ENCODE measurements around the gene COPS6.

COPS6 gene

DNA sequence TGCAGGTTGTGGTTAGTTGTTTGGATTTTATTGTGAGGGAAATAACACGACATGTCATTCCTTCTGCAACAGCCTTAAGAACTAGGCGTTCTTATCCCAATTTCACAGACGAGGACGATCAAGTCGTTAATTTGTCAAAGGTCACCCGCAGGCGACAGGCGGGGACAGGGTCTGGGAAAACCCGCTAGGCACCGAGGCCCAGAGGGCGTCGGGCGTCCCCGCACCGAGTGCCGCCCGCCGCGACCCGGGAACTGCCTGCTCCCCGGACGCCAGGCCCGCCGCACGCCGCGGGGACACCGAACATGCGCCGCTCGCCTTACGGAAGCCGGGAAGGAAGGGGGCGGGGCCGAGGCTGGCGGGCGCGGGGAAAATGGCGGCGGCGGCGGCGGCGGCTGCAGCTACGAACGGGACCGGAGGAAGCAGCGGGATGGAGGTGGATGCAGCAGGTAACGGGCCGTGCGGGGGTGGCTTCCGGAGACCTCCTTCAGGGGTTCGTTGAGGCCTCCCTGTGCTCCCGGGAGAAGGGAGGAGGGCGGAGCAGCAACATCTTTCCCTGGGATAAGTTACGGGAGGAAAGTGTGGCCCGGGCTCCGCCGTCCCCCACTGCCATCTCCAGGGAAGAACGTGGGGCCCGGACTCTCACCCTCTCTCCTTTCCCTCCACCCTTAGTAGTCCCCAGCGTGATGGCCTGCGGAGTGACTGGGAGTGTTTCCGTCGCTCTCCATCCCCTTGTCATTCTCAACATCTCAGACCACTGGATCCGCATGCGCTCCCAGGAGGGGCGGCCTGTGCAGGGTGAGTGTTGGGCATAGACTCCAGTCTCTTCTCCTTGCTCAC, at the start of gene COPS6:
TSS of gene COPS6 (plus strand) at position 349 of the 837 bp plus-strand sequence. CDS start at position 371, 22 bp downstream.
- DNase-seq = peak; percentile 86

DNA sequence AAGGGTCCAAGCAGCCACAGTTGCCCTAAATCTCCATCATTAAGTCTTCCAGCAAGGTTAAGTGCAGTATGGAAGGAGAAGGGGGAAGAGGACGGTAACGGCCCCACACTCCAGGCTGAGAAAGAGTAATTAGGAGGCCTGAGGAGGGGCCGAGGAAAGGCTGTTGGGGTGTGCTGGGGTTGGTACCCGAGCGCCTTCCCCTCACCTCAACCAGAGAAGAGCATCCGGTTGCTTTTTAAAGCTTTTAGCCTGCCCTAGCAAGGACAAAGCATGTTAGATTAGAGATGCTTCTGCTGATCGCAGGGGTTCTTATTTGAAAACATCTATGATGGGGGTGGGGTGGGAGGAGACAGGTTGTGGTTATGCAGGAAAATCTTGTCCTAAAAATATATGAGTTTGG, 48.2 kb upstream of the COPS6 start:
- DNase-seq = no peak

DNA sequence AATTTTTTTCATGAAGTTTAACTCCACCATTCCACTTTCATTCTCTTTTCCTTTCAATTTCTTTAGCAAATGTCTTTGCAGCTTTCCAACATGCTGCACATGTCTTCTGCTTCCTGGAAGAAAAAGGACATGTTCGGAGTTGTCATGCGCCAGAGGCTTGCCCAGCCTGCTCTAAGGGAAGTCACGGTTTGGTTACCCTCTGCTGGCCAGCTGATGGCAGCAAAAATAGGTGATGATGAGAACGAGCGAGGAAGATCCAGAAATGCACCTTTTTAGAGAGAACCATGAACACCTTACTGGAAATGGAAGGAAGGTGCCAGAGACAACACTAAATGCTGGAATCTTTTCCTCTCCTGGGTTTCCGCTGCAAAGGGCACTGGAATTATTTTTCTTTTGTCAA, 44.1 kb upstream of the COPS6 start:
- no peak for DNase-seq

DNA sequence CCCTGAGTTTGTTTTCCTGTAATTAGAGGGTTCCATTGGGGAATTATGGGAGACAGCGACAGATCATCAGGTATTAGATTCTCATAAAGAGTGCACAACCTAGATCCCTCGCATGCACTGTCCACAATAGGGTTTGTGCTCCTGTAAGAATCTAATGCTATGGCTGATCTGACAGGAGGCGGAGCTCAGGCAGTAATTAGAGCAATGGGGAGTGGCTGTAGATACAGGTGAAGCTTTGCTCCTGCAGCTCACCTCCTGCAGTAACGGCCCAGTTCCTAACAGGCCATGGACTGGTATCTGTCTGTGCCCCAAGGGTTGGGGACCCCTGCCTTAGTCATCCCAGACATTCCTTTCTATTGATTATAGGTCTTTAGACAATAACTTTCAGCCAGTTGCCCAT, 40.1 kb upstream of the COPS6 start:
- no peak for DNase-seq

DNA sequence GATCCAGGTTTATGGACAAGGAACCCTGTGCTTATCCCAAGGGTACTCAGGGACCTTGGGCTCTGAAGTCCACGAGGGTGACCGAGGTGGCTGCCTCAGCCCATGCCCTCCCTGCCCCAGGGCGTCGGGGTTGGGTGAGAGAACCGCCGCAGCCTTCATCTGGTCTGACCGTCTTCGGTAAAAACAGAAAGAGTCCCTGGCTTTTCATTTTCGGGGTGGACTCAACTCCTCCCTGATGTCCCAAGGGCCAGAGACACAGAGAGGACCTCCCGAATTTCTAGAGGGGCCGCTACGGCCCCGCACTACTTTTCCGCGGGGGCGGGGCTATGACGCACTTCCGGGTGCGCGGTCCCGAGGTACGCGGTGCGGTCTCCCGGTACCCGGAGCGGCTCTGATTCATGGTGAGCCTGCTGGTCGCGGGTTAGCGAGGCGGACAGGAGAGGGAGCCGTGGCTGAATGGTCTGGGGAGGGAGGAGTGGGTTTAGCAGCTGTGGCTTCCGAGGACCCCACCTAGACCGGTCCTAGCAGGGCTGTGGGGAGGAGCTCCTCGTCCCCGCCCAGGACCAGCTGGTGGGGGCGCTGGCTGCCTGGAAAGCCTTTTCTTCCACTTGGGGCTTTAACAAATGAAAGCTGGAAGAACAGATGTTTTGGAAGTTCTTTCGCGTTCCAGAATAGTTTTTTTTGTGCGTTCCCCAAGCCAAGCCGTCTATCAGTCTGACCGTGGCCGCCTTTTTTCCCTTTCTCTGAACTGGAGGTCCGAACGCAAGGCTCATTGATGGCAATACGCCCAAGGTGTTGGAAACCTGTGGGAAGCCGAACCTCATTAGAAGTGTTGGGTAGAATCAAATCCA, 39.1 kb upstream of the COPS6 start, which contains the start of gene ZSCAN21:
TSS of gene ZSCAN21 (plus strand) at position 334 of the 851 bp plus-strand sequence. CDS start 7,233 bp downstream, outside the sequence.
- DNase-seq = peak; percentile 93

DNA sequence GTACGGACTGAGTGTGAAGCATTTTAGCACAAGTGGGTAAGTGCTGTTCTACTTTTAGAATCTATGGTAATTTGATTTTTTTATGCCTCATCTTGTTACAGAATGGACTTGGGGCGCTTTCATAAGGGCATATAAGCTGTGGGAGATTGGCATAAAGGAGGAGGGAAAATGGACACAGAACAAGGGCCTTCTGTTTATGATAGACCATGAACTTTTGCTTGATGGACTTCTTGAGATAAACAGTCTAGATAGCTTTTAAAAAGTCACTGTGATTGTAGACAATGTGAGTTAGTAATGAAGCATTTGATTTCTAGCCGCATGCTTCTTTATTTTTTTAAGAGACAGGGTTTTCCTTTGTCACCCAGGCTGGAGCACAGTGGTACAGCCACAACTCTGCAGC, 37.2 kb upstream of the COPS6 start:
- no peak for DNase-seq

DNA sequence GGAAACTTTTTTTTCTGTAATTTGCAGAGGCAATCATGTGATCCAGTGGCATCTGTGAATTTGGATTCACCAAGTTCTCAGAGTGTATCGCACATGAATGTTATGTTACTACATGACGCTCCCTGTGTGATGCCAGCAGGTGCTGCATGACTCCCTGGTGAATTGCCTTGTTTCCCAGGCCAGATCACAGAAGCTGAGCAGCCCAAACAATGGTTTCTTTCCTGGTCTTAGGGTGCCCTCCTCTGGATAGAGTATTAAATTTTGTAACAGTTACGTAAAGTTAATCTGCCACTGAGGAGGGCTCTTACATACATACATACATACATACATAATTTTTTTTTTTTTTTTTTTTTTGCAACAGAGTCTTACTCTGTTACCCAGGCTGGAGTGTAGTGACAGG, 35.6 kb upstream of the COPS6 start:
- peak; percentile 75 for DNase-seq

DNA sequence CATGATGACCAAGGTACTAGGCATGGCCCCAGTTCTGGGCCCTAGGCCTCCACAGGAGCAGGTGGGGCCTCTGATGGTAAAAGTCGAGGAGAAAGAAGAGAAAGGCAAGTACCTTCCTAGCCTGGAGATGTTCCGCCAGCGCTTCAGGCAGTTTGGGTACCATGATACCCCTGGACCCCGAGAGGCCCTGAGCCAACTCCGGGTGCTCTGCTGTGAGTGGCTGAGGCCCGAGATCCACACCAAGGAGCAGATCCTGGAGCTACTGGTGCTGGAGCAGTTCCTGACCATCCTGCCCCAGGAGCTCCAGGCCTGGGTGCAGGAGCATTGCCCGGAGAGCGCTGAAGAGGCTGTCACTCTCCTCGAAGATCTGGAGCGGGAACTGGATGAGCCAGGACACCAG, 31.8 kb upstream of the COPS6 start:
- no peak for DNase-seq

DNA sequence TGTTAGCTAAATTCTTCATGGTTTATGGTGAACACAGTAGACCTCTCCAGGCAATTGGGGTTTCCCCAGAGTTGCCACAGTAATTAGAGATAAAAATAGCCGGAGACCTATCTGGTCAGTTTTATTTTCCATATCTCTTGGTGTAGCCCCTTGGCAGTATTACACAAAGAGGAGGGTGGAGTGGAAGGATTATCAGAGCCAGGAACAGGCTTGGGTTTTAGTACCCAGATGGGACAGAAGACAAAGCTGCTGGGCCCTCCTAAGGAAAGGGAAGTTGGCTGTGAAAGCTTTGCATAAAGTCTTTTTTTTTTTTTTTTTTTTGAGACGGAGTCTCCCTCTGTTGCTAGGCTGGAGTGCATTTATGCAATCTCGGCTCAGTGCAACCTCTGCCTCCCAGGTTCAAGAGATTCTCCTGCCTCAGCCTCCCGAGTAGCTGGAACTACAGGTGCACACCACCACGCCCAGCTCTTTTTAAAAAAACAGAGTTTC, 29.5 kb upstream of the COPS6 start:
- no peak for DNase-seq

DNA sequence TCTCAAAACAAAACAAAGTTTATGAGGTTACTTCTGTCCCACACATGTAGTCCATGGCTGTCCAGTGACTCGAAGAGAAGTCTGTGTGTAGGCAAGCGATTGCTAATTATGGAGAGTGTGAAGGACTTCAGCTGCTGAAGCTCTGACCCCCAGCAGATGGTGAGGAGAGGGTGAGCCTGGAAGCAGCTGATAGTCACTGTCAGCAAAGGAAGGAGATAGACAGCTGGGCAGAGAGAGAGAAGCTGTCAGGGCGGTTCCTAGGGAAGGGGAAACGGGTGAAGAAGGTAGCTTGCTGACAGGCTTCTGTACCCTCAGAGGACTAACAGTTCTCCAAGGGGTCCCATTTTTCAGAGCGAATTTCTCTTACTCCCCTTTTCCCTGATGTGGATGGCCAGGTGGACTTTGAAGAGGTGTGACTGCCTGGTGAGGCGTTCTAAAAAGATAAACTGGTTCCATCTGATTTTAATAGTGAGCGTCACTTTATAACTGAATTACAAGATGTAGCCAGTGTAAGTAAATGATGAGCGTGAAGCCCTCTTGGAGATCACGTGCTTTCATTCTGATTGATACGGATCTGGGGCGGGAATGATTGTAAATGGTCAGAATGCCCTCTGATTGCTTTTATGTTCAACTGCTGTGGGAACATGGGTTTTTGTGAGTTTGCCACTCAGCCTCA, 27.1 kb upstream of the COPS6 start:
- DNase-seq = no peak

DNA sequence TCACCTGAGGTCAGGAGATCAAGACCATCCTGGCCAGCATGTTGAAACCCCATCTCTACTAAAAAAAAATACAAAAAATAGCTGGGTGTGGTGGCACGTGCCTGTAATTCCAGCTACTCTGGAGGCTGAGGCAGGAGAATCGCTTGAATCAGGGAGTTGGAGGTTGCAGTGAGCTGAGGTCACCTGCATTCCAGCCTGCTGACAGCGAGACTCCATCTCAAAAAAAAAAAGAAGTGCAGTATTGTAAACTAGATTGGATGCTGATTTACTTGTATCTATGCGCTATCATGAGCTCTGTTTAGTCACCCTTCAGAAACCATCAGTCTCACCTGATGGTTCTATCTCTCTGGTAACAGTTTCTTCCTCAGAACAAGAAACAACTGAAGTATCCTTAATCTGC, 25.4 kb upstream of the COPS6 start:
- DNase-seq = no peak

DNA sequence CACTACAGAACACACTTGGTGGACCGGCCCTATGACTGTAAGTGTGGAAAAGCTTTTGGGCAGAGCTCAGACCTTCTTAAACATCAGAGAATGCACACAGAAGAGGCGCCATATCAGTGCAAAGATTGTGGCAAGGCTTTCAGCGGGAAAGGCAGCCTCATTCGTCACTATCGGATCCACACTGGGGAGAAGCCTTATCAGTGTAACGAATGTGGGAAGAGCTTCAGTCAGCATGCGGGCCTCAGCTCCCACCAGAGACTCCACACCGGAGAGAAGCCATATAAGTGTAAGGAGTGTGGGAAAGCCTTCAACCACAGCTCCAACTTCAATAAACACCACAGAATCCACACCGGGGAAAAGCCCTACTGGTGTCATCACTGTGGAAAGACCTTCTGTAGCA, 24.6 kb upstream of the COPS6 start:
- no peak for DNase-seq

DNA sequence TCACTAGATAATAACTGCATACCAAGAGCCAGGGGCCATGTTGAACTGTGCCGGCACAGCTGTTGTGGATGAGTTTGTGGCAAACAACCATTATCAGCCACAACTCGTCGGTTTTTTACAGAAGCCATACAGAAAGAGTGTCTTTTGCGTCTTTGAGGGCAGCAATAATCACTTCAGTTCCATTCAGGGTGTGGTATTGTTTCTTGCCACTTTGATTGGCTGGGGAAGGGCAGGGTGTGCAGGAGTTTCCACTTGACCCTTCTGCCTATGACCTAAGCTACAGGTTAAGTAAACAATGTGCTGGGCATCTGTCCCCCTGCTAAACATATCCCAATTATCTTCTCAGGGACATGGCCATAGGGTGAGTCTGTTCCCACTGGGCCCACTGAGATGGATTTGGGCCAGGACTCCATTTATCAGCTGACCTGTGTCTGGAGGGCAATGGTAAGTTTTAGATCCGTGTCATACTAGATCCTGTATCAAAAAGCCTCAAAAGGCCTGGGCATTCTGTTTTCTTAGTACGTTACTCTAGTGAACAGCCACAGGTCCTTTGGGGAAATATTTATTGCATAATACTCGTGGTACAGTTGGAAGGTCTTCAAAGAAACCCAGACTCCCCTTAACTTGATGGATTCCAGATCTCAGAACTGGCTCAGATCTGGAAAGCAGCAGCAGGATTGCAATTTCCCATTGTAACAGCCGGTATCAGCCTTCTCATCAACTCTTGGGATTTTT, 23.1 kb upstream of the COPS6 start:
- DNase-seq = no peak

DNA sequence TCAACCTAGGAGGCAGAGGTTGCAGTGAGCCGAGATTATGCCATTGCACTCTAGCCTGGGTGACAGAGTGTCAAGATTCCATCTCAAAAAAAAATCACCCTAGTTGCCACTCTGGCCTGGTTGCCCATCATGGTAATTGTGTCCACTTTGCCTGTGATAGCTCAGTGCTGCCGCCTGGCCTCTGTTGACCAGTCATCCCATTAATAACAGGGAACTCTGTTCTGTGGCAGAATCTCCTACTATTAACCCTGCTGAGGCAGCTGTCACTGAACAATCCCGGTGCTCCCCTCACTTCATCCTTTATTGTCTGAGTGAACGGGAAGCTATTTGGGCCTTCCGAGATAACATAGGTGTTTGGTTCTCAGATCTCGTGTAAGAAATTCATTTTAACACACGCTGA, 21.8 kb upstream of the COPS6 start:
- DNase-seq = no peak

DNA sequence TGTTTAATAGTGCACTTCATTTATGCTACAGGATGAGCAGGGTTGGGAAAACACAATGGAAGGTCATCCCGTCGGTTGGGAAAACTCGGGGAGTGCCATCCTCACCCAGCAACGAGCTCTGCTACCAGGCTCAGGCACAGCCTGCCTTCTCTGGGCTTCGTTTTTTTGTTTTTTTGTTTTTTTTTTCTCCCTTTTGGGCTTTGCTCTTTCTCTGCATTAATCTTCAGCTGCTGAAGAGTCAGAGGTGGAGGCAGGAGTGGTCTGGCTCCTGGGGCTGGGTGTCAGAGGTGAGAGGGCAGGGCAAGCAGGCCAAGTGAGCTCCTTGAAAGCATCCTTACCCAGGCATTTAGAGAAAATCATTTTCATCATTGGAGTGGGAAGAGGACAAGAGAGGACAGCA, 18.8 kb upstream of the COPS6 start:
- DNase-seq = no peak

DNA sequence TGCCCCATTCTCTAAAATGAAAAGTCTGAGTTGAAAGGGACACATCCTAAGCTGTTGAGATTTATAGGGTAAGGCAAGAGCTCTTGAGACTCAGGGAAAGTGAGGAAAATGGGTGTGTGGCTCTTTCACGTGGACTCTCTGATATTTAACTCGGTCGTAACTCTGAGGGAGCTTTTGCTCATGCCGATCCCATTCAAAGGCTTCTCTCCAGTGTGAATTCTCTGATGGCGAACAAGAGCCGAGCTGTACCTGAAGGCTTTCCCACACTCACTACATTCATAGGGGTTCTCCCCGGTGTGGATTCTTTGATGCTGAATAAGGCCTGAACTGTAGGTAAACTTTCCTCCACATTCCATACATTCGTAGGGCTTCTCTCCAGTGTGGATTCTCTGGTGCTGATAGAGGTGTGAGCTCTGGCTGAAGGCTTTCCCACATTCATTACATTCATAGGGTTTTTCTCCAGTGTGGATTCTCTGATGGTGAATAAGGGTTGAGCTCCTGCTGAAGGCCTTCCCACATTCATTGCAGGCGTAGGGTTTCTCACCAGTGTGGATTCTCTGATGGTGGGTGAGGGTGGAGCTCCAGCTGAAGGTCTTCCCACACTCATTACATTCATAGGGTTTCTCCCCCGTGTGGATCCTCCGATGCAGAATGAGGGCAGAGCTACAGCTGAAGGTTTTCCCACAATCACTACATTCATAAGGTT, 17.6 kb upstream of the COPS6 start:
- no peak for DNase-seq

DNA sequence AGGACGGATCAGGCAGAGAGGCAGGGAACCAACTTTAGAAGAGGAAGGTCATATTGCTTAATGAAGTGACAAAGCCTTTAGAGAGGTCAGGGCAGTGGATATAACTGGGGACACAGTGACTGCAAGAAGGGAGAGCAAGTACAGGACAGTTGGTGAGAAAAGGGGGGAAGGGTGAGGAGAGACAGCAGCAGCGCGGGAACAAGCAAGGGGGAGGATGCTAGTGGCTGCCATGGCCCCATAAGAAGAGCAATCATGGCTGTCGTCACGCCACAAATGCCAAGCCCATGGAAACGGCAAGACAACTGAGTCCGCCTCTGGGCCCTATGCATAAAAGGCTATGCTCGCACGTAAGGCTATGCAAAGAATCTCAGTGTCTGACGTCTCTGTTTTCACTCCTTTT, 16.3 kb upstream of the COPS6 start:
- no peak for DNase-seq

DNA sequence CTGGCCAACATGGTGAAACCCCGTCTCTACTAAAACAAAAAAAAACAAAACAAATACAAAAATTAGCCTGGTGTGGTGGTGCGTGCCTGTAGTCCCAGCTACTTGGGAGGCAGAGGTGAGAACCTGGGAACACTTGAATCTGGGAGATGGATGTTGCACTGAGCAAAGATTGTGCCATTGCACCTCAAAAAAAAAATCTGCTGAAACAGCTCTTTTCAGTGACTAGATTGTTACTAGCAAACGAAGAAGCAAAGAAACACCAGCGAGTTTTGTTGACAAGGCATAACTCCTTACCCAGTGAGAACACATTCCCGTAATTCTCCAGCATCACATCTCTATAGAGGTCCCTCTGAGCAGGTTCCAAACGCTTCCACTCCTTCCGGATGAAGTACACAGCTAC, 13.9 kb upstream of the COPS6 start:
- DNase-seq = no peak

DNA sequence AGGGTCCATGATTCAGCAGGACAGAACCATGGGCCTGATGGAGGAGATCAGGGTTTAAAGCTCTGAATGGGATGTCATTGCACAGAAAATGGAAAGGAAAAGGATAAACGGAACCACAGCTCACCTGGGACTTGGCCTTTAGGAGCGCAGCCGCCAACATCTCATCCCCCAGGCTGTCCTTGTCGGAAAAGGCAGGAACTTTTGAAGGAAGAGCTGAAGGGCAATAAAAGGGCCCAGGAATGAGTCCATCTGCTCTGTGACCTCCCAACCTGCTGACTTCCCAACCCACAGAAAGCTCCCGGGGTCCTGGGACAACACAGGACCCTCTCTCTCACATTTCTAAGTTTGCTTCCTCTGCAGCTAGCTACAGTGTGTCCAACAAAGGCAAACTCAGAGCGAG, 13.4 kb upstream of the COPS6 start:
- no peak for DNase-seq

DNA sequence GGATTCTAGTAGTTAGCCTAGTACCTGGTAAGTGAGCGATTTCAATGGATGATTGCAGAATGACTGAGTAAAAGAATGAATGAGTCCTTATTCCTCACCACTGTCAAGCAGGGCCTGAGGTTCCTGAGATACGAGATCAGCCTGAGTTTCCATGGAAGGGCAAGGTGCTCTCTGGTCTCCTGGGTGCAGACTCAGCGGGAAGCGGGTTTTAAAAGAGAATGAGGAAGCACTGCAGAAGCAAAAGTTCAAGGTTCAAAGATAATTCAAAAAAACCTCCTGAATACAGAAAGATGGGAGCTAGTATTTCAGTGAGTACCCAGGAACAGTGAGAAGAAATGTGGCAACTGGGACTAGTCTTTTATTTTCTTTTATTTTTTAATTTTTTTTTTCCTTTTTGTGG, 11.6 kb upstream of the COPS6 start:
- DNase-seq = no peak

DNA sequence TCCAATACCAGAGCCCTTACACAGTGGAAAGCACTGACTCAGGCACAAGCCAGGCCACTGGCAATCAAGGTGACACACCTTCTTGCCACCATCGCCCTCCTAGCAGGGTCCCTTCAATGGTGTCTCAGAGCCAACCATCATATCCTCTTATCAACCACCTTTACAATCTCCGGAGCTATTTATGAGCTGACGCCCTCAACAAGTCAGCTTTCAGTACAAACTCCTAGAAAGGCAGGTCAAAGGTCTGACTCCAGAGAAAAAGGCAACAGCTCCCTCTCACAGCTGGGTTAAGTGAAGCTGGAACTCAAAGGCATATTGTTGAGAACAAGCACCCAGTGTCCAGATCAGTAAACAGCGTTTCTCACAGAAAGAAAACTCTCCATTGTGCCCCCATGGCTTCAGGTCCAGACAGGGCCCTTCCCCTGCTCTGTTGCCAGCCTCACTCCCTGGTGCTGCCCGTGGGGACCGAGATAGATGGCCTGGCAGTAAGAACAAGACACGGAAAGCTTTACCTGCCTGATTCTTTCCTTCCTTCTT, 9.7 kb upstream of the COPS6 start:
- DNase-seq = no peak

Data from right hindlimb (tissue), 1 donor.